PC-9 (cell line): ENCODE data around the gene APBA2. TPM values are rescaled to one million over a fixed set of nuclear protein-coding genes. Genes with fewer than 3 reads are reported as not detected.

Experiments
- BruUV-seq: library from RNA; stranded (reverse); fragments of 400-500 nt; replicated peaks from 2 replicates; lab custom pipeline; 2021; lab: Mats Ljungman, UMichigan
- CTCF ChIA-PET: fragments of 300-600 bp; sonication (Branson Sonifier 250); formaldehyde crosslinking; loops from one replicate; lab custom pipeline; 2022; ENCODE audit warnings: antibody characterized with exemption; lab: Charles Lee
- POLR2A ChIA-PET: fragments of 300-600 bp; sonication (Branson Sonifier 250); formaldehyde crosslinking; loops from one replicate; lab custom pipeline; 2022; ENCODE audit warnings: antibody characterized with exemption; ENCODE audit not compliant: unreplicated experiment; lab: Charles Lee
- DNase-seq, 2 experiments: peaks; one replicate each; pipeline versions ENCODE4 v3.0.0 to v3.0.0-alpha.2; 2015 to 2022; ENCODE audit warnings: mixed read lengths in 1 of 2
- H2AFZ ChIP-seq: fragments of 200-600 bp; sonication (generic); 2 replicates; pipeline ENCODE4 v1.8.1; 2017; ENCODE audit warnings: antibody characterized with exemption
- H3F3A ChIP-seq: fragments of 200-600 bp; sonication (generic); 2 replicates; pipeline ENCODE4 v1.8.1; 2017; ENCODE audit warnings: antibody characterized with exemption, mild to moderate bottlenecking, low read depth; ENCODE audit not compliant: insufficient read depth
- H3K27ac ChIP-seq: fragments of 200-600 bp; sonication (generic); 2 replicates; pipeline ENCODE4 v1.6.1; 2016; ENCODE audit warnings: mixed run types
- H3K27me3 ChIP-seq: fragments of 200-600 bp; sonication (generic); 2 replicates; pipeline ENCODE4 v1.6.1; 2016; ENCODE audit warnings: low read depth, mixed run types; ENCODE audit not compliant: insufficient read depth
- H3K36me3 ChIP-seq: fragments of 200-600 bp; sonication (generic); 2 replicates; pipeline ENCODE4 v1.6.1; 2016; ENCODE audit warnings: low read depth, mixed run types
- H3K4me1 ChIP-seq: fragments of 200-600 bp; sonication (generic); replicated peaks from 2 replicates; pipeline ENCODE4 v1.6.1; 2016; ENCODE audit warnings: mixed run types; ENCODE audit not compliant: insufficient read depth
- H3K4me2 ChIP-seq: fragments of 200-600 bp; sonication (generic); 2 replicates; pipeline ENCODE4 v1.6.1; 2017; ENCODE audit warnings: mixed run types
- H3K4me3 ChIP-seq: fragments of 200-600 bp; sonication (generic); 2 replicates; pipeline ENCODE4 v1.6.1; 2016; ENCODE audit warnings: mixed run types
- H3K79me2 ChIP-seq: fragments of 200-600 bp; sonication (generic); 2 replicates; pipeline ENCODE4 v1.6.1; 2017; ENCODE audit warnings: low read depth, mixed run types
- H3K9me2 ChIP-seq: fragments of 200-600 bp; sonication (generic); 2 replicates; pipeline ENCODE4 v1.8.1; 2017; ENCODE audit warnings: mild to moderate bottlenecking; ENCODE audit not compliant: insufficient read depth
- H3K9me3 ChIP-seq: fragments of 200-600 bp; sonication (generic); 2 replicates; pipeline ENCODE4 v1.8.1; 2016; ENCODE audit warnings: low read depth; ENCODE audit not compliant: insufficient read depth
- H4K20me1 ChIP-seq: fragments of 200-600 bp; sonication (generic); 2 replicates; pipeline ENCODE4 v1.8.1; 2017; ENCODE audit not compliant: insufficient read depth
- EZH2 ChIP-seq: fragments of 200-600 bp; sonication (generic); IDR thresholded peaks from 2 replicates; pipeline ENCODE4 v1.8.0; 2017; ENCODE audit warnings: antibody characterized with exemption, low read depth
- intact Hi-C: fragments of 100-400 bp; cut with micrococcal nuclease; formaldehyde crosslinking; loops from one replicate; pipeline ENCODE4 v1.10.0; 2022; ENCODE audit not compliant: unreplicated experiment
- total RNA-seq: library from RNA; stranded (reverse); gene quantifications from 2 replicates; pipeline ENCODE4 v1.2.3, GENCODE V29; 2021
- TF ChIP-seq, protein P1 (sequence below): fragments of 200-600 bp; sonication (generic); conservative IDR thresholded peaks from 2 replicates; pipeline ENCODE4 v1.6.1; 2017; ENCODE audit warnings: mixed run types, antibody characterized with exemption, mild to moderate bottlenecking, moderate library complexity

APBA2 gene
- total RNA-seq, 1 experiment from 2014 or later, result not detected

DNA sequence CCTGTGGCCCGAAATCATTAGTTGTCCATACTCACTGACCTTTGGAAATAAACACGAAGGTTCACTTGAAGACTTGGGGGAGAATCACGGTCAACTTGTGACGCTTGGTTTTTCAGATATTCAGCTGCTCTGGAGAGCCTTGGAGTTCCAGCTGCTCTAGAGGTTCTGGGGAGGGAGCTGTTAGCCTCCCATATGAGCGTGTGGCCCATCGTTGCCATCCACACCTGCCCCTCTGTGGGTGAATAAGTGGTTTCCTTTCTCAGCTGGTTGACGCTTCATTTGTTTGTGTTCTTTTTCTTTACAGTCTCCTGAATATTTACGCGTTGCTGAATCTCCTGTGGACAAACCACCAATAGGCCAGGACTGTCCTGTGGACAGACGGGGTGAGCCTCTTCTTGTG is 35.6 kb downstream of the APBA2 start:
- ChIA-PET CTCF (no interaction called here), POLR2A (no interaction called here)
- no peak overlapping the region for H3K4me3 ChIP-seq
- H3K9me3 ChIP-seq, result no peaks in the 10 kb centered on the region
- no peaks in the 10 kb centered on the region for H3K79me2 ChIP-seq
- intact Hi-C loops, result no loop called here
- no peaks in the 10 kb centered on the region for H3F3A ChIP-seq
- no peak overlapping the region for H3K27ac ChIP-seq
- peaks cover 14% of the 10 kb centered on the region for H3K27me3 ChIP-seq
- H3K4me2 ChIP-seq, result no peak overlapping the region
- no peaks in the 10 kb centered on the region for H3K4me1 ChIP-seq
- DNase-seq, result no peak
- H3K9me2 ChIP-seq, result no peaks in the 10 kb centered on the region
- no peak for TF ChIP-seq EZH2
- TF ChIP-seq, protein P1, sequence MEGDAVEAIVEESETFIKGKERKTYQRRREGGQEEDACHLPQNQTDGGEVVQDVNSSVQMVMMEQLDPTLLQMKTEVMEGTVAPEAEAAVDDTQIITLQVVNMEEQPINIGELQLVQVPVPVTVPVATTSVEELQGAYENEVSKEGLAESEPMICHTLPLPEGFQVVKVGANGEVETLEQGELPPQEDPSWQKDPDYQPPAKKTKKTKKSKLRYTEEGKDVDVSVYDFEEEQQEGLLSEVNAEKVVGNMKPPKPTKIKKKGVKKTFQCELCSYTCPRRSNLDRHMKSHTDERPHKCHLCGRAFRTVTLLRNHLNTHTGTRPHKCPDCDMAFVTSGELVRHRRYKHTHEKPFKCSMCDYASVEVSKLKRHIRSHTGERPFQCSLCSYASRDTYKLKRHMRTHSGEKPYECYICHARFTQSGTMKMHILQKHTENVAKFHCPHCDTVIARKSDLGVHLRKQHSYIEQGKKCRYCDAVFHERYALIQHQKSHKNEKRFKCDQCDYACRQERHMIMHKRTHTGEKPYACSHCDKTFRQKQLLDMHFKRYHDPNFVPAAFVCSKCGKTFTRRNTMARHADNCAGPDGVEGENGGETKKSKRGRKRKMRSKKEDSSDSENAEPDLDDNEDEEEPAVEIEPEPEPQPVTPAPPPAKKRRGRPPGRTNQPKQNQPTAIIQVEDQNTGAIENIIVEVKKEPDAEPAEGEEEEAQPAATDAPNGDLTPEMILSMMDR, result no peak
- H2AFZ ChIP-seq, result no peak overlapping the region
- no peaks in the 10 kb centered on the region for H3K36me3 ChIP-seq
- no TSS peak for BruUV-seq
- no peaks in the 10 kb centered on the region for H4K20me1 ChIP-seq

DNA sequence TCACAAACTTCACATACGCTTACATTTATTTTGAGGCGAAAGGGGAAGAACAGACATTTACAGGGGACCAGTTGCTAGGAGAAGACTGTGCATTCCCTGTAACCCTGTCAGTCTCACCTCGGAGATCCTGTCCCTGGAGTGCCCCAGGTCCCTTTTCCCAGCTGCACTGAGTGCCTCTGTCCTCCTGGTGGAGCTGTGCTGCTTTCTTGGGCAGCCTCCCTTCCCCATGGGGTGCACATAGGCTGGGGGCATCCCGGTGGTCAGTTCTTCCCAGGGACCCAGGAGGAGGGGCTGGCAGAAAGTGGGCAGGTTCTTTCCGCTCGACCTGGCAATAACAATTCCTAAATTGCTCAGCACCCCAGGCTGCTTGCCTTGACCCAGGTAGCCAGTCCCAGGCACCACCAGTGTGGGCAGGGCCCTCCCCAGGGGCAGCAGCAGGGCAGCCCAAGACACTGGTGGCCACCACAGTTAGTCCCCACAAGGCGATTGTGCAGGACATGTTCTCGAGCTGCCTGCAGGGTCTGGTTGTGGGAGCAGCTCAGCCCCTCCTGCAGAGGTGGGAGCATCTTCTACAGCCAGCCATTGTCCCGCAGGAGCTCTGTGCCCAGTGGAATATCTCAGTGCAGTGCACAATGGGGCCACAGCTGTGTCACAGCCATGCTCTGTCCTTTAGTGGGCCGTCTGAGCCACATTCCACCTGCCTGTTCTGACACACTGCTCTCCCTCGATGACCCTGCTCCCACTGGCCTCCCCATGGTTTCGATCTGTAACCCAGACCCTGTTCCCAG is 36.3 kb downstream of the APBA2 start:
- no TSS peak for BruUV-seq
- POLR2A ChIA-PET, result no interaction called here
- Histone ChIP-seq H3K27ac (no peak overlapping the region), H3K9me2 (no peaks in the 10 kb centered on the region), H3K9me3 (no peaks in the 10 kb centered on the region), H3K4me2 (no peak overlapping the region), H3K4me1 (no peaks in the 10 kb centered on the region), H2AFZ (no peak overlapping the region), H3K36me3 (no peaks in the 10 kb centered on the region), H4K20me1 (no peaks in the 10 kb centered on the region), H3K4me3 (no peak overlapping the region), H3K27me3 (peaks cover 18% of the 10 kb centered on the region), H3F3A (no peaks in the 10 kb centered on the region), H3K79me2 (no peaks in the 10 kb centered on the region)
- CTCF ChIA-PET, result no interaction called here
- DNase-seq, result no peak
- intact Hi-C loops, result no loop called here
- TF ChIP-seq, protein P1, result no peak
- no peak for TF ChIP-seq EZH2

DNA sequence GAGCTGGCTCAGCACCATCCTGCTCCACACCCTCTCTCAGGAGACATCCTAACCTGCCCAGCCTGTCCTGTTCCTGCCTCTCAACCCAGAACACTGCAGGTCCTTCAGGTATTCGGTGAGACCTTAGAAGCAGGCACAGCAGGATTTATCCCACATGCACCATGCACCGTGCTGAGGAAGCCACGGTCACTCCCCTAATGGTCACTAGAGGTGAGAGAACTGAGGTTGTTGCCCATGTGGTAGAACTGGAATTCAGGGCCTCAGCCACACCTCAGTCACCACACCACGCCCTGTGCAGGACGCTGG is 36.9 kb downstream of the APBA2 start:
- intact Hi-C loops, result no loop called here
- no TSS peak for BruUV-seq
- H3K4me1 ChIP-seq, result no peaks in the 10 kb centered on the region
- CTCF ChIA-PET, result no interaction called here
- TF ChIP-seq EZH2, result no peak
- TF ChIP-seq, protein P1, result no peak
- H3K36me3 ChIP-seq, result no peaks in the 10 kb centered on the region
- no peak overlapping the region for H3K4me2 ChIP-seq
- H4K20me1 ChIP-seq, result no peaks in the 10 kb centered on the region
- POLR2A ChIA-PET, result no interaction called here
- no peak overlapping the region for H3K27ac ChIP-seq
- H3K9me3 ChIP-seq, result no peaks in the 10 kb centered on the region
- no peaks in the 10 kb centered on the region for H3K79me2 ChIP-seq
- no peak overlapping the region for H3K4me3 ChIP-seq
- H3K9me2 ChIP-seq, result no peaks in the 10 kb centered on the region
- H3F3A ChIP-seq, result no peaks in the 10 kb centered on the region
- no peak overlapping the region for H2AFZ ChIP-seq
- H3K27me3 ChIP-seq, result peaks cover 17% of the 10 kb centered on the region
- DNase-seq, result no peak
